Fibroblast of skin of right biceps (primary cell): ENCODE results near the gene ATRX.
"Not testable (repeated sequence)": the region's sequence is repeated elsewhere in the genome, so short reads cannot be mapped to it uniquely, and the experiment has no call there.

Experiments
- DNase-seq: peaks from one replicate; pipeline ENCODE4 v3.0.0-alpha.2; 2013

Gene ATRX, protein sequence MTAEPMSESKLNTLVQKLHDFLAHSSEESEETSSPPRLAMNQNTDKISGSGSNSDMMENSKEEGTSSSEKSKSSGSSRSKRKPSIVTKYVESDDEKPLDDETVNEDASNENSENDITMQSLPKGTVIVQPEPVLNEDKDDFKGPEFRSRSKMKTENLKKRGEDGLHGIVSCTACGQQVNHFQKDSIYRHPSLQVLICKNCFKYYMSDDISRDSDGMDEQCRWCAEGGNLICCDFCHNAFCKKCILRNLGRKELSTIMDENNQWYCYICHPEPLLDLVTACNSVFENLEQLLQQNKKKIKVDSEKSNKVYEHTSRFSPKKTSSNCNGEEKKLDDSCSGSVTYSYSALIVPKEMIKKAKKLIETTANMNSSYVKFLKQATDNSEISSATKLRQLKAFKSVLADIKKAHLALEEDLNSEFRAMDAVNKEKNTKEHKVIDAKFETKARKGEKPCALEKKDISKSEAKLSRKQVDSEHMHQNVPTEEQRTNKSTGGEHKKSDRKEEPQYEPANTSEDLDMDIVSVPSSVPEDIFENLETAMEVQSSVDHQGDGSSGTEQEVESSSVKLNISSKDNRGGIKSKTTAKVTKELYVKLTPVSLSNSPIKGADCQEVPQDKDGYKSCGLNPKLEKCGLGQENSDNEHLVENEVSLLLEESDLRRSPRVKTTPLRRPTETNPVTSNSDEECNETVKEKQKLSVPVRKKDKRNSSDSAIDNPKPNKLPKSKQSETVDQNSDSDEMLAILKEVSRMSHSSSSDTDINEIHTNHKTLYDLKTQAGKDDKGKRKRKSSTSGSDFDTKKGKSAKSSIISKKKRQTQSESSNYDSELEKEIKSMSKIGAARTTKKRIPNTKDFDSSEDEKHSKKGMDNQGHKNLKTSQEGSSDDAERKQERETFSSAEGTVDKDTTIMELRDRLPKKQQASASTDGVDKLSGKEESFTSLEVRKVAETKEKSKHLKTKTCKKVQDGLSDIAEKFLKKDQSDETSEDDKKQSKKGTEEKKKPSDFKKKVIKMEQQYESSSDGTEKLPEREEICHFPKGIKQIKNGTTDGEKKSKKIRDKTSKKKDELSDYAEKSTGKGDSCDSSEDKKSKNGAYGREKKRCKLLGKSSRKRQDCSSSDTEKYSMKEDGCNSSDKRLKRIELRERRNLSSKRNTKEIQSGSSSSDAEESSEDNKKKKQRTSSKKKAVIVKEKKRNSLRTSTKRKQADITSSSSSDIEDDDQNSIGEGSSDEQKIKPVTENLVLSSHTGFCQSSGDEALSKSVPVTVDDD (N-terminal part only)

DNA sequence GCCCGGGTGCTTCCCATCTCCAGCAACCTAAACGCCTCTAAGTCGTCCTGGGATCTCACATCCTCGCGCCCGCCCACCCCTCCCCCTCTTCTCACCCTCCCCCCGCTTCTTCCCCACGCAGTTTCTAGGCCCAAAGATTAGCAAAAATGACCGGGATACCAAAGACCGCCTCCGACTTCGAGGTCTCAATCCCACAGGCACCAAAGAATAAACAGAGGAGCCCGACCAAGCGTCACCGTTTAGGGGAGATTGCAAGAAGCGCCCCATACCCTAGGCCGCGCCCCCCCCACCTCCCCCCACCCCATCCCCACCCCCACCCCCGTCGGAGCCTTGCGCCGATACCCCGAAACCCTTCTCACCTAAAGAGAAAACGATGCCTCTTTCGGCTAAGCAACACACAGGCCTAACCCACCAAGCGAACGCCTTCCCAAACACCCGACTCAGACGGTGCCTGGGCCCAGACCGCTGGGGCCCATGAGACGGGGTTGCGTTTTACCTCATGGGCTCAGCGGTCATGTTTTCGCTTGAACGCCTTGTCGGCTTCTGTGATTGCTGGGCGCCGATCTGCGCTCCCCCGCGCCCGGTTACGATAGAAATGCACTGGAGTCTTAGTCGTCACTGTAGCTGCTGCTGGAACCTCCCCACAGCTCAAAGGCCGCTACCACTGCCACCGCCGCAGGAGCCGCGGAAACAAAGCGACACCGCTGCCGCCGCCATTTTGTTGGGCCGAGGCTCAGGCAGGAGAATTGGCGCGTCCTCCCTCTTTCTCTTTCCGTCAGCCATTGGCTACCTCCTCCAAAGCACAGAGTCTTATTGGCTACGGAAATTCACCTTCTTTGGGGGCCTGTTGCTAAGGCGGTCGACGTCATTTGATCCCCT lies at the start of gene ATRX:
TSS of gene ATRX (minus strand) at position 731 of the 879 bp plus-strand sequence. CDS start at position 516, 215 bp downstream.
- peak; percentile 83 for DNase-seq

GRCh38 chrX:77831544-77831943 lies 45.5 kb upstream of the ATRX start:
- DNase-seq: not testable (repeated sequence)

DNA sequence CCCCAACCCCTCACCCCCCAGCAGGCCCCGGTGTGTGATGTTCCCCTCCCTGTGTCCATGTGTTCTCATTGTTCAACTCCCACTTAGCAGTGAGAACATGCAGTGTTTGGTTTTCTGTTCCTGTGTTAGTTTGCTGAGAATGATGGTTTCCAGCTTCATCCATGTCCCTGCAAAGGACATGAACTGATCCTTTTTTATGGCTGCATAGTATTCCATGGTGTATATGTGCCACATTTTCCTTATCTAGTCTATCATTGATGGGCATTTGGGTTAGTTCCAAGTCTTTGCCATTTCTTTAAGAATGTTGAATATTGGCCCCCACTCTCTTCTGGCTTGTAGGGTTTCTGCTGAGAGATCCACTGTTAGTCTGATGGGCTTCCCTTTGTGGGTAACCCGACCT lies 36.0 kb upstream of the ATRX start:
- not testable (repeated sequence) for DNase-seq

DNA sequence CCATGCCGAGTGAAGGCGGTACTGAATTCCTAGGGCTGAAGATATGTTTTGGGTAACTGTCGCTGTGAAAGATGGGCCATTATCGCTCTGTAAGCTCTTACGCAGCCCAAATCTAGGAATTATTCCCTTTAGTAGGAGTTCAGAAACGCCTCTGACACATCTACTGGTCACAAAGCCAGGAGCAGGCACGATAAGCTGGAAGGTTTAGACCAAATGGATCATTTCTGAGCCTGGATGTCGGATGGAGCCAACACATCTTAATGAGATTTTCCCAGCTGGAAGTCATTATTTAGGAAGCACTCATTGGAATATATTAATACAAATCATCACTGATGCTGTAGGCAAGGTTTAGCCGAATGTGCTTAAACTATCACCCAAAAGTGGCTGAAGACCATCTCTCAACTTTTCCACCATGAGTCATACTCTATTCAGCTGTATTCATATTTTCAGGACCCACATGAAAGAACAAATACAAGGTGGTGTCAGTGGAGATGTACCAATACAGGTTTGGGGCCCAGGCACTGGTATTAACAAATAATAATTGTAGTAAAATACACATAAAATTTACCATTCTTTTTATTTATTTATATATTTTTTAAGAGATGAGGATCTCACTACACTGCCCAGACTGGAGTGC lies 34.2 kb upstream of the ATRX start:
- peak; percentile 6 for DNase-seq

DNA sequence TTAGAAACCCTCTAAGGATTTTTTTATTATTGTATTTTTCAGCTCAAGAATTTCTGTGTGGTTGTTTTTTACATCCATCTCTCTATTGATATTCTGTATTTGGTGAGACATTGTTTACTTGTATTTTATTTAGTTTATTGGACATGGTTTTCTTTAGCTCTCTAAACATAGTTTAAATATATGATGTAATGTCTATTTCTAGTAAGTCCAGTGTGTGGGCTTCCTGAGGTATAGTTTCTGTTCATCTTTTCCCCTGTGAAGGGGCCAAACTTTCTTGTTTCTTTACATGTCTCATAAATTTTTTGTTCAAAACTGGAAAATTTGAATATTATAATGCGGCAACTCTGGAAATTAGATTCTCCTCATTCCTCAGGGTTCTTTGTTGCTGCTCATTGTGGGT lies 28.2 kb upstream of the ATRX start:
- no peak for DNase-seq

- no peak for DNase-seq
These were observed 16.2 kb upstream of the ATRX start for GRCh38 chrX:77802201-77802600.

DNA sequence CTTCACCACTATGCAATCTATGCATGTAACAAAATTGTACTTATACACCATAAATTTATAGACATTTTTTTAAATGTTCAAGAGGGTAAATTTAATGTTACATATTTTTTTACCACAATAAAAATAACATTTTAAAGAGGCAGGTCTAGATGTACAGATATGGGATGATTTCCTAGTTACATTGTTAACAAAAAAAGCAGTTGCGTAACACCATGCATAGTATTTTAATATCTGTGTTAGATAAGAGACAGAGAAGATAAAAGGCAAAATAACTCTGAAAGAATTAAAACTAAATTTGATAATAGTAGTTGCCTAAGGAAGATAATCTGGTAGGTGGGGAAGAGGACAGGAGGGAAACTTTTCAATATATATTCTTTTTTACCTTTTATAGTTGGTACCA lies 9.1 kb upstream of the ATRX start:
- DNase-seq: no peak

DNA sequence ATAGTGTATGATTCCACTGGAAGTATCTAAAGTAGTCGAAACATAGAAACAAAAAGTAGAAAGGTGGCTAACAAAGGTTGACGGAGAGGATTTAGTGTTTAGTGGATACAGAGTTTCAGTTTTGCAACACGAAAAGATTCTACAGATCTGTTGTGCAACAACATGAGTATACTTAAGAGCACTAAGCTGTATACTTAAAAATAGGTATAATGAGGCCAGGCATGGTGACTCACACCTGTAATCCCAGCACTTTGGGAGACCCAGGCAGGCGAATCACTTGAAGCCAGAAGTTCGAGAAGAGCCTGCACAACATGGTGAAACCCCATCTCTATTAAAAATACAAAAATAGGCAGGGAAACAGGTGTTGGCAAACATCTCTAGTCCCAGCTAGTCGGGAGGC lies 7.9 kb upstream of the ATRX start:
- no peak for DNase-seq

DNA sequence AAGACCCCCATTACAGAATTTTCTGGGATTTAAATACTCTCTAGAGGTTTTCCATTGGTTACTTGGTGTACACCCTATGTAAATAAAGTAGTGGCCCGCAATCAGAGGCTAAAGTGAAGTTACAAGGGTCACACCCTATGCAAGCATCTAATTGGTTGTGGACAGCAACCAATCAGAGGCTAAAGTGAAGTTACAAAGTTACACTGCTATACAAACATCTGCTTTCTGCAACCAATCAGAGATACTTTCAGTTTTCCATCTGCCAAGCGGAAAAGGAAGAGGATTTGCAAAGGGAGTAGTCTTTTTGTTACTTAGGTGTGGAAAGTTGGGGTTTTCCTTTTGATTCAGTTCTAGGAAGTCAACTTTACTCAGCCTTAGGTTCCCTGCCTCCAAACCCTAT lies 2.0 kb upstream of the ATRX start:
- DNase-seq: peak; percentile 39

DNA sequence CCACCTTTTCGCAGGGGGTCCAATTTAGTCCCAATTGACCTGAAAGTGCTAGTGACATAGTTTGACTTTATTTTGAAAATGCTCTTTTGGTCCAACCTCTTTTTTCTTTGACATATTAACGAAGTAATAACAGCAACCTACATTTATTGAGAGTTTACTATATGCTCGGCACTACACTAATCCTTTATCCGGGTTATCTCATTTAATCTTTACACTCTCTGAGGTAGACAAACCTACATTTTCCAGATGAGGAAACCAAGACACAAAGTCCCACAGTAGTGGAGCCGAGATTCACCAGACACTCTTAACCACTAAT lies 307 bp upstream of the ATRX start:
- DNase-seq: no peak

GRCh38 chrX:77779695-77780094 lies 6.3 kb downstream of the ATRX start:
- DNase-seq: no peak

- no peak for DNase-seq
These were observed 9.4 kb downstream of the ATRX start for GRCh38 chrX:77776659-77777058.

GRCh38 chrX:77771601-77772000 lies 14.4 kb downstream of the ATRX start:
- no peak for DNase-seq

DNA sequence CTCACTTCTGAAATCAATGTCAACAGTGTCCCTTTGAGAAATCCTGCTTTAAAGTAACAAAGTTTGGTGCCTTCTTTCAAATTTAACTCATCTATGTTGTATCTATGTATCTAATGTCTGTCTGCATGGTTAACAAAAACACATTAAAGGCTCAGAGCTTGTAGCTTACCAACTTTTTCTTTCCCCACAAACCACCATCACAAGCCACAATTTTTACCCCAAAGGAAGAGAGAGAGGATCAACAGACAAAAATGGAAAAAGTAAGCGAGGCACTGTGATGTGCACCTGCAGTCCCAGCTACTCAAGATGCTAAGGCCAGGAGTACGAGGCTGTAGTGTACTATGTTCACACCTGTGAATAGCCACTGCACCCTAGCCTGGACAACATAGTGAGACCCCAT lies 17.2 kb downstream of the ATRX start:
- DNase-seq: no peak

DNA sequence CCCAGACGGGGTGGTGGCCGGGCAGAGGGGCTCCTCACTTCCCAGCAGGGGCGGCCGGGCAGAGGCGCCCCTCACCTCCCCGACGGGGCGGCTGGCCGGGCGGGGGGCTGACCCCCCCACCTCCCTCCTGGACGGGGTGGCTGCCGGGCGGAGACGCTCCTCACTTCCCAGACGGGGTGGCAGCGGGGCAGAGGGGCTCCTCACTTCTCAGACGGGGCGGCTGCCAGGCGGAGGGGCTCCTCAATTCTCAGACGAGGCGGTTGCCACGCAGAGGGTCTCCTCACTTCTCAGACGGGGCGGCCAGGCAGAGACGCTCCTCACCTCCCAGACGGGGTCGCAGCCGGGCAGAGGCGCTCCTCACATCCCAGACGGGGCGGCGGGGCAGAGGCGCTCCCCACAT lies 19.8 kb downstream of the ATRX start:
- DNase-seq: not testable (repeated sequence)

- DNase-seq: no peak
These were observed 30.5 kb downstream of the ATRX start for GRCh38 chrX:77755561-77755960.

DNA sequence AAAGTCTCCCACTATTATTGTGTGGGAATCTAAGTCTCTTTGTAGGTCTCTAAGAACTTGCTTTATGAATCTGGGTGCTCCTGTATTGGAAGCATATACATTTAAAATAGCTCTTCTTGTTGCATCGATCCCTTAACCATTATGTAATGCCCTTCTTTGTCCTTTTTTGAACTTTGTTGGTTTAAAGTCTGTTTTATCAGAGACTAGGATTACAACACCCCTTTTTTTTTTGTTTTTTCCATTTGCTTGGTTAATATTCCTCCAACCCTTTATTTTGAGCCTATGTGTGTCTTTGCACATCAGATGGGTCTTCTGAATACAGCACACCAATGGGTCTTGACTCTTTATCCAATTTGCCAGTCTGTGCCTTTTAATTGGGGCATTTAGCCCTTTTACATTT lies 32.1 kb downstream of the ATRX start:
- not testable (repeated sequence) for DNase-seq

DNA sequence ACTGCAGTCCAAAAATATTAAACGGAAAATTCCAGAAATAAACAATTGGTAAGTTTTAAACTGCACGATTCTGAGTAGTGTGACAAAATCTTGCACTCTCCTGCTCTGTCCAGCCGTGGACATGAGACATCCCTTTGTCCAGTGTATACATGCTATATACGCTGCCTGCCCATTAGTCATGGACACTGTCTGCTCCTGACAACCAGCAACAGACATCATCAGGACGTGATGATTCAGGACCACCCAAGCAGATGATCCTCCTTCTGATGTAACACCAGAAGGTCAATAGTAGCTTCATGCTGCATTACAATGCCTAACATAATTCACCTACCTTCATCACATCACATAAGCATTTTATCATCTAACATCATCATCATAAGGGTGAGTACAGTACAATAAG lies 36.3 kb downstream of the ATRX start:
- DNase-seq: peak; percentile 72

DNA sequence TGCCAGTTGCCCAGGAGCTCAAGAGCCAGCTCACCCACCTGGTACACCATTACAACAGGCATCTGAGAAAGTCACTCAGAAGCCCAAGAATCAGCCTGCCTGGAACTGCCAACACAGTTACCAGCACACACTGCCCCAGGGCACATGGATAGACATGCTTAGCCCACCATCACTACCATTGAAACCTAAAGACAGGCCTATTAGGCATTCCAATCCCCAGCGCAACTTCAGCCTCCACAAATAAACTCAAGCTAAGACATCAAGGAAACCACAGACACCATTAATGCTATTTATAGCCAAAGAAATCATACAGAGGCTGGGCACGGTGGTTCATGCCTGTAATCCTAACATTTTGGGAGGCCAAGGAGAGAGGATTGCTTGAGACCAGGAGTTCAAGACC lies 42.3 kb downstream of the ATRX start:
- DNase-seq: peak; percentile 24

- no peak for DNase-seq
These were observed 43.1 kb downstream of the ATRX start for GRCh38 chrX:77742788-77743476.

DNA sequence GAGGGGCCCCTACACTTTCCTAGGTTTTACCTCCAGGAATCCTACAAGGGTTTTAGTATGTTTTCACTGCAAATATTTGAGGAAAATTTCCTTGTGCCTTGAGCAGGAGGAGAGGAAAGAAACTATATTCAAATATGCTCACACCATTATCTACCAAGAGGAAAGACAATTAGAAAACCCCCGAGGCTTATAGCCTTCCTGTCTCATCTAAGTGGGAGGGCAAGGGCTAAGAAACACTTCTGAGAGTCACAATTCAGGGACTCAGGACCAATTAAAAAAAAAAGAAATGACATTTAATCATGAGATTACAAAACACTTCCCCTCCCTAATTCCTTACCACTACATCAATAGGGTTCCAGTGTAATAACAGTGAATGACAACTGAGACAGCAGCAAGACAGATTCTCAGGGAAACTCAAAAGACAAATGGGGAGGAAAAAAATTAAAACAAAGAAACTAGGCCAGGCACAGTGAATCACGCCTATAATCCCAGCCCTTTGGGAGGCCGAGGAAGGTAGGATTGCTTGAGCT lies 45.6 kb downstream of the ATRX start:
- DNase-seq: no peak
